Cardiac fibroblast (primary cell): ENCODE results near the gene ADAM22.
"Not testable (repeated sequence)": the region's sequence is repeated elsewhere in the genome, so short reads cannot be mapped to it uniquely, and the experiment has no call there.

Experiments
- DNase-seq, 2 donors: peaks; one replicate each; pipeline versions ENCODE4 v3.0.0 to v3.0.0-alpha.2; 2010; ENCODE audit warnings: low read depth in 2 of 2
- H3K4me3 ChIP-seq, 2 donors: replicated peaks in 1 of 2; 1 replicate in 1 of 2; 2 replicates in 1 of 2; pipeline ENCODE4 v1.5.1; 2011; ENCODE audit warnings: low read depth in 2 of 2, low read length in 2 of 2, mild to moderate bottlenecking in 2 of 2, moderate library complexity in 1 of 2
- CTCF ChIP-seq: IDR thresholded peaks from one replicate; pipeline ENCODE4 v1.5.1; 2011; ENCODE audit warnings: low read depth, mild to moderate bottlenecking, low read length, inconsistent platforms

The ADAM22 gene

GRCh38 chr7:88147949-88148348, 213.9 kb downstream of the ADAM22 start:
- DNase-seq, result no peak
- no peak overlapping the region for H3K4me3 ChIP-seq
- no peak for TF ChIP-seq CTCF

- no peak for DNase-seq
Measured at GRCh38 chr7:88150033-88150432, 216.0 kb downstream of the ADAM22 start.

GRCh38 chr7:88151119-88151790, 217.2 kb downstream of the ADAM22 start:
- TF ChIP-seq CTCF, result no peak
- H3K4me3 ChIP-seq, result no peak overlapping the region
- no peak for DNase-seq

More at GRCh38 chr7:88150033-88150432, 216.0 kb downstream of the ADAM22 start:
- TF ChIP-seq CTCF, result no peak
- no peak overlapping the region for H3K4me3 ChIP-seq

- no peak for TF ChIP-seq CTCF
- DNase-seq, result no peak
- H3K4me3 ChIP-seq, result no peak overlapping the region
Measured at GRCh38 chr7:88153378-88153777, 219.3 kb downstream of the ADAM22 start.

GRCh38 chr7:88155756-88156155, 221.7 kb downstream of the ADAM22 start:
- no peak overlapping the region for H3K4me3 ChIP-seq
- TF ChIP-seq CTCF, result no peak
- DNase-seq, result no peak

- no peak for DNase-seq
- no peak for TF ChIP-seq CTCF
- H3K4me3 ChIP-seq, result no peak overlapping the region
Measured at GRCh38 chr7:88156356-88156755, 222.3 kb downstream of the ADAM22 start.

- not testable (repeated sequence) for H3K4me3 ChIP-seq, DNase-seq
Measured at GRCh38 chr7:88159741-88160140, 225.7 kb downstream of the ADAM22 start.
